SU-DHL-6 (cell line): Measurements from ENCODE around the gene TIE1.

ENCODE experiments used
- CTCF ChIP-seq: fragments of 200-600 bp; sonication (generic); IDR thresholded peaks from one replicate; pipeline ENCODE4 v1.5.1; 2017; ENCODE audit warnings: antibody characterized with exemption, mild to moderate bottlenecking, low read length, moderate library complexity; ENCODE audit not compliant: insufficient read depth, poor library complexity, severe bottlenecking
- EZH2phosphoT487 ChIP-seq: fragments of 200-600 bp; sonication (generic), shearing (Covaris generic); conservative IDR thresholded peaks from 2 replicates; pipeline ENCODE4 v1.6.1; 2018; ENCODE audit warnings: mild to moderate bottlenecking, antibody characterized with exemption, low read length, moderate library complexity, mixed read lengths

- TF ChIP-seq CTCF, result no peak
- TF ChIP-seq EZH2phosphoT487, result no peak
Observed at GRCh38 chr1:43311521-43311920, 10.7 kb downstream of the TIE1 start.
